HG03457 (cell line): ENCODE measurements around the gene OTOA.
"Not testable (repeated sequence)": the region's sequence is repeated elsewhere in the genome, so short reads cannot be mapped to it uniquely, and the experiment has no call there.

Experiments
- ATAC-seq: cut with Tn5 transposase; IDR thresholded peaks from one replicate; pipeline ENCODE4 v1.9.1; 2021; ENCODE audit warnings: moderate number of reproducible peaks; ENCODE audit not compliant: unreplicated experiment

OTOA gene

GRCh38 chr16:21663889-21664647, at the start of gene OTOA:
Gene OTOA (plus strand): TSS chr16:21663968. CDS start chr16:21678515, 14,547 bp downstream.
- ATAC-seq: no peak

DNA sequence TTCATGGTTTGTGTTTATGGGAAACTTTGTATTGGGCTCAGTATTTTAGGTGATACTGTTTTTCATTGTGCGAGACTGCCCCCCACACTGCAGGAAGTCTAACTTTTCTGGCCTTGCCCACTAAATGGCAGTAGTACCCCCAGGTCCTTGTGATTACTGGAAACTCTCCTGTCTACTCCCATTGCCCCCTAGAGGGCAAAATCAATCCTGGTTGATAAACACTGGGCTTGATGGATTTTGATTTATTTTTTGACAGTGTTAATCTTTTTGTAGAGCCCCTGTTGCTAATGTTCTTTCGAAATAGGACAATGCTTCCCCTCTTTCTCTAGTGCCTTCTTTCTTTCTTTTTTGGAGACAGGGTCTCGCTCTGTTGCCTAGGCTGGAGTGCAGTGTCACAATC, 48.9 kb upstream of the OTOA start:
- ATAC-seq: no peak

- ATAC-seq: no peak
Observed at GRCh38 chr16:21617607-21618006, 46.2 kb upstream of the OTOA start.

GRCh38 chr16:21618281-21618680, 45.5 kb upstream of the OTOA start:
- no peak for ATAC-seq

GRCh38 chr16:21619765-21620425, 43.9 kb upstream of the OTOA start:
- ATAC-seq: no peak

GRCh38 chr16:21620592-21620991, 43.2 kb upstream of the OTOA start:
- no peak for ATAC-seq

GRCh38 chr16:21622545-21622944, 41.2 kb upstream of the OTOA start:
- no peak for ATAC-seq

GRCh38 chr16:21625026-21625425, 38.7 kb upstream of the OTOA start:
- no peak for ATAC-seq

DNA sequence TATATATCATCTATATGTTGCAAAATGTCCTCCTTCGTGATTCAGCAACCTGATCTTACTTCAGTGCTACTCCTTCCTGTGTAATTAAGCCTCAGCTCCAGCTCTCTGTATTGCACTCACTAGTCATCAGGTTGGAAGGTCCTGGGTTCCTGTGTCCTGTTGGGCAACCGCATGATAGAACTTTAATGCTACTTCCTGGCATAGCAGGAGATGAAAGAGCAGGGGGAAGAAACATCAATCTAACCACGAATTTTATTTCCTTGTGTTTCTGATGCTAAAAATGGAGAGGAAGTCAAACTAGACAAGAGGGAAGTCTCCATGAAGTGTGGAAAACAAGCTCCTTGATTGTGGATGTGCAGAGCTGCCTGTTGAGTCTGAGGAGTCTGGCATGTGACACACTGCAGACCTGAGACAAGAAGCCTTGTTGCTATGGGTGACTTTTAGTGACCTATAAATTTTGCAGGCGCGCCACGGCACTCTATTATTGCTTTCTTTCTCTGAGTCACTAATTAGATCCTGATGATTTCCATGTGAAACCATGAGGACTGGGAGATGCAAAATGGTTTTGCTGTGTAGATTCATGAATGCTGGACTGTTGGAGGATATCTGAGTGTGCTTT, 37.0 kb upstream of the OTOA start:
- ATAC-seq: no peak

DNA sequence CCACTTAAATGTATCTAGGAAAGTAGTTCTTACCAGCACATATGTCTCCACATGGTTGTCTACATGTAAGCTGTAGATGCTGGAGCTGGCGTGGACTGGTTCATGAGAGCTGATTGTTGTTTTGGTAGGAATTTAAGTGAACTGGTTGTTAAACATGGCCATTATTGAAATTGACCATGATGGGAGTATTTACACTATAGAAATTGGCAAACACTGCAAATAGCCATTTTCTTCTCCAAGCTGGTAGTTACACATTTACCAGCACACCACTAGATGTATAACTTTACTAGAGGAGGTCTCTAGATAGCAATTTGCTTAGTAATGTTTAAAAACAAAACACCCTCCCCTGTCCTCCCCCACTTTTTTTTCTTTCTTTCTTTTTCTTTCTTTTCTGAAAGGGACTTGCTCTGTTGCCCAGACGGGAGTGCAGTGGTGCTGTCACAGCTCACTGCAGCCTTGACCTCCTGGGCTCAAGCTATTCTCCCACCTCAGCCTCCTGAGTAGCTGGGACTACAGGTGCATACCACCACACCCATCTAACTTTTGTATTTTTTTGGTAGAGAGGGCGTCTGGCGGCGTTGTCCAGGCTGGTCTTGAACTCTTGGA, 35.5 kb upstream of the OTOA start:
- ATAC-seq: no peak

- no peak for ATAC-seq
Observed at GRCh38 chr16:21628772-21629171, 35.0 kb upstream of the OTOA start.

DNA sequence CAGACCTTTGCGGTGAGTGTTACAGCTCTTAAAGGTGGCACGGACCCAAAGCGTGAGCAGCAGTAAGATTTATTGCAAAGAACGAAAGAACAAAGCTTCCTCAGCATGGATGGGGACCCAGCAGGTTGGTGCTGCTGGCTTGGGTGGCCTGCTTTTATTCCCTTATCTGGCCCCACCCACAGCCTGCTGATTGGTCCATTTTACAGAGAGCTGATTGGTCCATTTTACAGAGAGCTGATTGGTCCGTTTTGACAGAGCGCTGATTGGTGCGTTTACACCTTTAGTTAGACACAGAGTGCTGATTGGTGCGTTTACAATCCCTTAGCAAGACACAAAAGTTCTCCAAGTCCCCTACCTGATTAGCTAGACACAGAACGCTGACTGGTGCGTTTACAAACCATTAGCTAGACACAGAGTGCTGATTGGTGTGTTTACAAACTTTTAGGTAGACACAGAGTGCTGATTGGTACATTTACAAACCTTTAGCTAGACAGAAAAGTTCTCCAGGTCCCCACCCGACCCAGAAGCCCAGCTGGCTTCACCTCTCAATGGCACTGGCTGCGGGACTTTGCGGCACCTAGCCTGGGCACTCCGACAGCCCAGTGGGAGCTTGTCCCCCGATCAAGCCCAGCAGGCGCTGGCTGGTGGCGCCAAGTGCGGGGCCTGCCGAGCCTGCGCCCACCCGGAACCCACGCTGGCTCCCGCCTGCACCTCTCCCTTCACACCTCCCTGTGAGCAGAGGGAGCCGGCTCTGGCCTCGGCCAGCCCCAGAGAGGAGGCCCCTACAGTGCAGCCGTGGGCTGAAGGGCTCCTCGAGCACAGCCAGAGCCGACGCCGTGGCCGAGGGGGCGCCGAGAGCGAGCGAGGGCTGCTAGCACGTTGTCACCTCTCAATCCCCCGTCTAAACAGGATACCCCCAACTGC, 33.9 kb upstream of the OTOA start:
- not testable (repeated sequence) for ATAC-seq

- ATAC-seq: not testable (repeated sequence)
Observed at GRCh38 chr16:21630866-21631265, 32.9 kb upstream of the OTOA start.

GRCh38 chr16:21631376-21631775, 32.4 kb upstream of the OTOA start:
- not testable (repeated sequence) for ATAC-seq

DNA sequence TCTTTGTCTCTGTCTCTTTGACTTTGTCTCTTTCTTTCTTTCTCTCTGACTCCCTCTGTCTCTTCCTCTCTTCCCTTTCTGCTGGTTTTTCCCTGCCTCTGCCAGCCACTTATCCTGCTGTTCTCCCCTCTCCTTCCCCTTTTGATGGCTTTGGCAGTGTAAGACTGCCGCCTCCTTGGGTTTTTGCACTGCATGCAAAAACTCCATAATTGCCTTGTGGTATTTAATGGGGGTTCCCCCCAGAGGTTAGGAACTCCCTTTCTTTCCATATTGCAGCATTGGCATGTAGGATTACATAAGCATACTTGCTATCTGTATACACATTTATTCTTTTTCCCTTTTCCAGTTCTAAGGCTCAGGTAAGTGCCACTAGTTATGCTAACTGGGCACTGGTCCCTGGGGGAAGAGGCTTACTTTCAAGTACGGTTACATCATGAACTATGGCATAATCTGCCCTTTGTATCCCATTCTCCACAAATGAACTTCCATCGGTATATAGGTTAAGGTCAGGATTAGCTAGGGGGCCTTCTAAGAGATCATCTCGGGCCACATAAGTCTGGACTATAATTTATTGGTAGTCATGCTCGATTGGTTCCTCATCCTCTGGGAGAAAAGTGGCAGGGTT, 31.7 kb upstream of the OTOA start:
- ATAC-seq: not testable (repeated sequence)

GRCh38 chr16:21634216-21634615, 29.6 kb upstream of the OTOA start:
- ATAC-seq: no peak

- ATAC-seq: not testable (repeated sequence)
Observed at GRCh38 chr16:21635694-21636093, 28.1 kb upstream of the OTOA start.

GRCh38 chr16:21637032-21637968, 26.5 kb upstream of the OTOA start:
- ATAC-seq: no peak

DNA sequence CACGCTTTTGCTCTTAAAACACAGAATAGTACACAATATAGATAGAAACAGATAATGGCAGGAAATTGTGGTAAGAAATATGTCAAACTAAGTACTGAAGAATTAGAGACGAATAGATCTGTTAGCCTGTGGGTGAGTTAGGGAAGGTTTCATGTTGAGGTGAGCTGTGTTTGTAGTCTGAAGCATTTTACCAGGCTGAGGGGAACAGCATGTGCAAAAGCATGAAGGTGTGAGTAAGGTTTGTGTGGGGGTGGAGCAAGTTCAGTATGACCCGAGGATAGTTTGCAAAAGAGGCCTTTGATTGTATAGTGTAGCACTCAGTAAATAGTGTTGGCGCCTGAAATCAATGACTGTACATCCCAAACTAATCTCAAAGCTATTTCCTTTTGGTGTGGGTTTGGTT, 25.2 kb upstream of the OTOA start:
- ATAC-seq: no peak
